CD14-positive monocyte (primary cell): Measurements from ENCODE around the gene MRPS2. TPM values are rescaled to one million over a fixed set of nuclear protein-coding genes. Genes with fewer than 3 reads are reported as not detected.

Experiments
- DNase-seq, 3 donors: peaks; one replicate each; pipeline ENCODE4 v3.0.0-alpha.2; 2011 to 2022
- H2AFZ ChIP-seq: 2 replicates; pipeline ENCODE4 v1.6.0; 2012; ENCODE audit warnings: mild to moderate bottlenecking, low read depth, low read length, inconsistent platforms; ENCODE audit not compliant: insufficient read depth, poor library complexity, severe bottlenecking
- H3K27ac ChIP-seq, 2 donors: 1 replicate in 1 of 2; 2 replicates in 1 of 2; pipeline ENCODE4 v1.5.1; 2012 to 2013; ENCODE audit warnings: low read length in 2 of 2, control low read depth in 1 of 2, inconsistent platforms in 1 of 2, low read depth in 1 of 2, mild to moderate bottlenecking in 1 of 2
- H3K27me3 ChIP-seq, 2 donors: one replicate each; pipeline versions ENCODE4 v1.6.0 to v1.6.1; 2011 to 2013; ENCODE audit warnings: low read length in 2 of 2; ENCODE audit not compliant: control insufficient read depth in 2 of 2, insufficient read depth in 2 of 2
- H3K36me3 ChIP-seq, 2 donors: replicated peaks in 1 of 2; 1 replicate in 1 of 2; 2 replicates in 1 of 2; pipeline versions ENCODE4 v1.5.1 to v1.6.1; 2012 to 2013; ENCODE audit warnings: low read length in 2 of 2, control low read depth in 1 of 2, inconsistent platforms in 1 of 2, mild to moderate bottlenecking in 1 of 2; ENCODE audit not compliant: insufficient read depth in 2 of 2, control insufficient read depth in 1 of 2
- H3K4me1 ChIP-seq, 2 donors: 1 replicate in 1 of 2; 2 replicates in 1 of 2; pipeline versions ENCODE4 v1.5.1 to v1.6.1; 2012 to 2013; ENCODE audit warnings: low read length in 2 of 2, control low read depth in 1 of 2, inconsistent platforms in 1 of 2, mild to moderate bottlenecking in 1 of 2, moderate library complexity in 1 of 2; ENCODE audit not compliant: insufficient read depth in 2 of 2, control insufficient read depth in 1 of 2
- H3K4me2 ChIP-seq: replicated peaks from 2 replicates; pipeline ENCODE3; 2012; ENCODE audit warnings: low read length, moderate library complexity, mild to moderate bottlenecking; ENCODE audit not compliant: poor library complexity, severe bottlenecking; ENCODE audit errors: extremely low read depth
- H3K4me3 ChIP-seq, 3 experiments: fragments of 200-600 bp in 1 of 3; sonication (generic) in 1 of 3; replicated peaks in 1 of 3; 1 replicate in 2 of 3; 2 replicates in 1 of 3; pipeline ENCODE4 v1.5.1; 2011 to 2013; ENCODE audit warnings: low read length in 3 of 3, mild to moderate bottlenecking in 3 of 3, control low read depth in 2 of 3, low read depth in 2 of 3, inconsistent platforms in 1 of 3, moderate library complexity in 1 of 3
- H3K79me2 ChIP-seq: 2 replicates; pipeline ENCODE4 v1.6.0; 2012; ENCODE audit warnings: mild to moderate bottlenecking, control low read depth, inconsistent platforms, low read length, moderate library complexity; ENCODE audit not compliant: insufficient read depth
- H3K9ac ChIP-seq: 2 replicates; pipeline ENCODE4 v1.6.0; 2017; ENCODE audit warnings: low read length, mild to moderate bottlenecking; ENCODE audit not compliant: insufficient read depth, poor library complexity, severe bottlenecking
- H3K9me3 ChIP-seq, 2 donors: replicated peaks in 1 of 2; 1 replicate in 1 of 2; 2 replicates in 1 of 2; pipeline versions ENCODE4 v1.5.1 to v1.6.1; 2012 to 2013; ENCODE audit warnings: low read length in 2 of 2, control low read depth in 1 of 2; ENCODE audit not compliant: control insufficient read depth in 1 of 2, insufficient read depth in 1 of 2
- H4K20me1 ChIP-seq: 2 replicates; pipeline ENCODE4 v1.6.0; 2012; ENCODE audit warnings: mild to moderate bottlenecking, low read length, control low read depth, moderate library complexity; ENCODE audit not compliant: insufficient read depth
- H3K27ac Mint-ChIP-seq, 7 donors: one replicate each; pipeline ENCODE4 v1.8.0; 2020; ENCODE audit warnings: mild to moderate bottlenecking in 7 of 7, mixed read lengths in 7 of 7, moderate library complexity in 6 of 7, inconsistent platforms in 2 of 7
- H3K27me3 Mint-ChIP-seq, 3 donors: one replicate each; pipeline ENCODE4 v1.8.0; 2021 to 2022; ENCODE audit warnings: low read depth in 3 of 3, mild to moderate bottlenecking in 3 of 3, mixed read lengths in 3 of 3, moderate library complexity in 3 of 3, inconsistent platforms in 1 of 3
- H3K36me3 Mint-ChIP-seq, 2 donors: one replicate each; pipeline ENCODE4 v1.8.0; 2020; ENCODE audit warnings: mixed read lengths in 2 of 2, inconsistent platforms in 1 of 2, mild to moderate bottlenecking in 1 of 2
- H3K4me1 Mint-ChIP-seq: one replicate; pipeline ENCODE4 v1.8.0; 2020; ENCODE audit warnings: mild to moderate bottlenecking, mixed read lengths
- H3K4me3 Mint-ChIP-seq, 2 donors: one replicate each; pipeline ENCODE4 v1.8.0; 2020; ENCODE audit warnings: mild to moderate bottlenecking in 2 of 2, mixed read lengths in 2 of 2, moderate library complexity in 1 of 2
- H3K9me3 Mint-ChIP-seq, 7 donors: one replicate each; pipeline ENCODE4 v1.8.0; 2020 to 2022; ENCODE audit warnings: mixed read lengths in 7 of 7, mild to moderate bottlenecking in 6 of 7, moderate library complexity in 6 of 7, inconsistent platforms in 2 of 7
- WGBS: methylation state at CpG from one replicate; pipeline ENCODE4 v1.1.5; 2013; ENCODE audit warnings: missing lambda C conversion rate; ENCODE audit not compliant: insufficient coverage; 5-methylcytosine and 5-hydroxymethylcytosine counted together
- intact Hi-C, 2 donors: fragments of 100-400 bp; cut with micrococcal nuclease; formaldehyde crosslinking; loops; one replicate each; pipeline versions ENCODE4 v1.15.0 to v1.15.1; 2023
- polyA plus RNA-seq, 3 donors: library from polyadenylated mRNA; depleted of rRNA in 1 of 3; unstranded in 2 of 3; stranded (reverse) in 1 of 3; fragments of 300-500 nt in 2 of 3; fragments of >200 nt in 1 of 3; fragmentation: Illumina TruSeq in 2 of 3; gene quantifications; 1 replicate in 2 of 3; 2 replicates in 1 of 3; pipeline ENCODE4 v1.2.3, GENCODE V29; 2012 to 2021
- TF ChIP-seq, protein P1 (sequence below): fragments of 200-600 bp; IDR thresholded peaks from one replicate; pipeline ENCODE4 v1.8.0; 2022; ENCODE audit warnings: antibody characterized with exemption, mild to moderate bottlenecking

The MRPS2 gene
- polyA plus RNA-seq, 3 donors: 27.9 to 54.4 (median 30.2) TPM

DNA sequence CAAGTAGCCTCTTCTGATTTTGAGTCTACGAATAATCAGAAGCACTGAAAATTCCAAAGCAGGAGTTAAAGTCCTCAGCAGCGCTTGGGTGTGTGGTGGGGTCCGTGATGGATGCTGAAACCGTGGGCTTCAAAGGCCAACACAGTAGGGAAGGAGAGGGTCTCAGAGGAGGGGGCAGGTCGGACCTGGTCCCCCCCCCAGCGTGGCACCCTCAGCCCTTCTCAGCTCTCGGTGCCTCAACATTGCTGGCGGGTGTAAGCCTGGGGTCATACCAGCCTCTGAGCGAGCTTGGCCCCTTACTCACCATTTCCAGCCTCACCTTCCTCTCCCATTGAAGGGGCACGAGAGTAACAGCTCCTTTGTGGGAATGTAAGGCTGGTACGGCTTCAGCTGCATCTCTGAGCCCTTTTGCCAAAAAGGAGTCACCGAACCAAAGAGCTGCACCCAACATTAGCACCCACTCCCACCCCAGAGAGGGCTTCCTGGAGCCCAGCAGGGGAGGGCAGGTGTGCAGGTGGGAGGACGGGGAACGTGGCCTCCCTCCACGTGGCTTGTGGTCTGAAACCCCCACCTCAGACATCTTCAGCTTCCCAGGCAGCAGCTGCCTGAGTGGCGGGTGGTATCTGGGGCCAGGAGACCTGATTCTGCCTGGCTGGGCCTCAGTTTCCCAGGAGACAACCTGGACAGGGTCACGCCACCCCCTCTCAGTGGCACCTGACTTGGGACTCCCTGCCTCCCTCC is 14.0 kb downstream of the MRPS2 start:
- no peak overlapping the region for H3K9ac ChIP-seq
- 92% methylated on average over 3 of the region's 17 CpGs for WGBS
- Mint-ChIP-seq H3K27ac (no peak overlapping the region), H3K4me3 (no peak overlapping the region), H3K4me1 (peaks cover 5% of the 10 kb centered on the region), H3K9me3 (peaks cover 0 to 7% (median 2%) of the 10 kb centered on the region in 7 donors), H3K27me3 (peaks cover 13 to 21% (median 19%) of the 10 kb centered on the region in 3 donors), H3K36me3 (no peaks in the 10 kb centered on the region)
- no peak overlapping the region for H3K27ac ChIP-seq
- H3K36me3 ChIP-seq: no peaks in the 10 kb centered on the region
- no peak overlapping the region for H2AFZ ChIP-seq
- H3K4me3 ChIP-seq: no peak overlapping the region
- TF ChIP-seq, protein P1, sequence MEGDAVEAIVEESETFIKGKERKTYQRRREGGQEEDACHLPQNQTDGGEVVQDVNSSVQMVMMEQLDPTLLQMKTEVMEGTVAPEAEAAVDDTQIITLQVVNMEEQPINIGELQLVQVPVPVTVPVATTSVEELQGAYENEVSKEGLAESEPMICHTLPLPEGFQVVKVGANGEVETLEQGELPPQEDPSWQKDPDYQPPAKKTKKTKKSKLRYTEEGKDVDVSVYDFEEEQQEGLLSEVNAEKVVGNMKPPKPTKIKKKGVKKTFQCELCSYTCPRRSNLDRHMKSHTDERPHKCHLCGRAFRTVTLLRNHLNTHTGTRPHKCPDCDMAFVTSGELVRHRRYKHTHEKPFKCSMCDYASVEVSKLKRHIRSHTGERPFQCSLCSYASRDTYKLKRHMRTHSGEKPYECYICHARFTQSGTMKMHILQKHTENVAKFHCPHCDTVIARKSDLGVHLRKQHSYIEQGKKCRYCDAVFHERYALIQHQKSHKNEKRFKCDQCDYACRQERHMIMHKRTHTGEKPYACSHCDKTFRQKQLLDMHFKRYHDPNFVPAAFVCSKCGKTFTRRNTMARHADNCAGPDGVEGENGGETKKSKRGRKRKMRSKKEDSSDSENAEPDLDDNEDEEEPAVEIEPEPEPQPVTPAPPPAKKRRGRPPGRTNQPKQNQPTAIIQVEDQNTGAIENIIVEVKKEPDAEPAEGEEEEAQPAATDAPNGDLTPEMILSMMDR: no peak
- H3K4me1 ChIP-seq: no peaks in the 10 kb centered on the region
- no peaks in the 10 kb centered on the region for H3K9me3 ChIP-seq
- no peak for DNase-seq
- H3K27me3 ChIP-seq: no peaks in the 10 kb centered on the region
- intact Hi-C loops: no loop called here
- no peaks in the 10 kb centered on the region for H3K79me2 ChIP-seq
- H4K20me1 ChIP-seq: no peaks in the 10 kb centered on the region
- H3K4me2 ChIP-seq: no peak overlapping the region

DNA sequence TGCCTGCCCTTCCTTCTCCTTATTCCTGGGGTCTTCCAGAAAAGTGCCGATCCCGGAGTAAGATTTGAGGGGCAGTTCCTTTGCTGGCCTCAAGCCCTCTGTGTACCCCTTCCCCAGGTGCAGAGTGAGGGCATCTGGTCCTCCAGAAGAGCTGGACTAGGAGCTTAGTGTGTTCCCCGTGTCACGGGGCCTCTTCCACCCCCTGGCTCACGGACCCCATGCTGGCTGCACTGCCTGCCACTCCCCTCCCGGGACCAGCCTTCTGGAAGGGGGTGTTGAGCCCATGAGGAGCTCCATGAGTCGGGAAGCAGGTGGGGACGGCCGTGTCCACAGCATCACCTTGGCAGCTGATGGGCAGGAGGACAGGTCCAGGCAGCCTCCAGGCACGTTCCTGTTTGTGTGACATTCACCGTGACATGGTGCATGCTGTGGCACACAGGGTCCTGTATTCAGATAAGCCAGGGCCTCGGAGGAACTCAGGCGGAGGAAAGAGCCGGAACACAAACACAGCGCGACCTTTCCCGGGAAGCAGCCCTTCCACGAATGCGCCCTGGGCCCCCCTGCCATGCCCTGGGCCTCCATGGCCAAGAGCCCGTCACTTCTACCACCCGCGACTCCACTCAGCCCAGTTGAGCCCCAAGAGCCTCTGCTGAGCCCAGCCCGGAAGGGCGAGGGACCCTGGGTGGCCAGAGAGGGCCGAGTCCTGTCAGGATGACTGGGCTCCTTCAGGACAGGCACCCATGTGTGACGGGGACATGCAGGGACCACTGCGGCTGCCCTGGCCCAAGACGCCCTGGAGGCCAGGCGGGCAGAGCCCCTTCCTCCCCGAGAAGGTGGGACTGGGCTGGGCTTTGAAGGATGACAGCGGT is 14.8 kb downstream of the MRPS2 start:
- DNase-seq: no peak
- Histone ChIP-seq H3K27me3 (no peaks in the 10 kb centered on the region), H3K9me3 (no peaks in the 10 kb centered on the region), H3K4me1 (no peaks in the 10 kb centered on the region), H3K4me2 (no peak overlapping the region), H3K9ac (no peak overlapping the region), H4K20me1 (no peaks in the 10 kb centered on the region), H3K27ac (no peak overlapping the region), H3K79me2 (no peaks in the 10 kb centered on the region), H3K36me3 (no peaks in the 10 kb centered on the region), H2AFZ (no peak overlapping the region), H3K4me3 (no peak overlapping the region)
- H3K4me1 Mint-ChIP-seq: peaks cover 5% of the 10 kb centered on the region
- intact Hi-C loops: no loop called here
- TF ChIP-seq, protein P1: no peak
- H3K9me3 Mint-ChIP-seq: no peaks in the 10 kb centered on the region
- no peak overlapping the region for H3K27ac Mint-ChIP-seq
- H3K4me3 Mint-ChIP-seq: no peak overlapping the region
- H3K36me3 Mint-ChIP-seq: no peaks in the 10 kb centered on the region
- 88% methylated on average over 23 of the region's 31 CpGs for WGBS
- peaks cover 13 to 21% (median 21%) of the 10 kb centered on the region in 3 donors for H3K27me3 Mint-ChIP-seq
